ENCODE results near the gene MDM4.
"Not testable (repeated sequence)": the region's sequence is repeated elsewhere in the genome, so short reads cannot be mapped to it uniquely, and the experiment has no call there.

MDM4 gene

DNA sequence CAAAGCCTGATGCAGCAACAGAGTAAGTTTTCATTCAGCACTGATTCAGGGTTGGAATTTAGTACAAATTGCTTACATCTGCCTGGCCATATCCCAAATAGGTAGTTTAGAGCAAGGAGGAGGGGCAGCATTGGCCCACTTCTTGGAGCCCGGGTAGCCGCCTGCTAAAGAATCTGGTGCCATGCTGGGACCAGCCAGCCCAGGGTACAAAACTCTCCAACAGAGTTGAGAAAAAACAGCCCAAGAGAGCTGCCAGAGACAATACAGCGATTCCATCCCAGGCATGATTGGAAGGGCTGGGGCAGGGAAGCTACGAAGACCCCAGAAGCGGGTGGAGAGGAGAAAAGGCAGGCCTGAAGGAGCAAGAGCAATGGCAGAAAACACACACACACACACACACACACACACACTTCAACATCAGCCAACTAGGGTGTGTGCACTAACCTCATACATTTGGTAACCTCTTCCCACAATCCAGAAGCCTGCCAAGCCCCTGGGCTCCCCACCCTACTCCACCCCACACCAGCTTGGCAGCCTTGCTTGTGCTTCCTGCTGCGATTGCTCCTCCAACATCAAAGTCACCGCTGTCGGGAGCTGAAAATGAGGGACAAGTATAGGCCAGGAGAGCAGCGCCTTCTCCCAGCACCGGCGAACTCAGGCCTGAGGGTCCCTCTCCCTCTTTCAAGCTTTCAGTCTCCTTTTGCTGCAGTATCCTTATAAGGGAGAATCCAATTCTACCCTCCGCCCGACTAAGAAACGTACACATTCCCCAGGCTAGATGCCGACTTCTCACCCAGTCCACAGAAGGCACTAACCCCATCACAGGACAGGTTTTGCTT, 22.8 kb upstream of the MDM4 start:
- DNase-seq: no peak

DNA sequence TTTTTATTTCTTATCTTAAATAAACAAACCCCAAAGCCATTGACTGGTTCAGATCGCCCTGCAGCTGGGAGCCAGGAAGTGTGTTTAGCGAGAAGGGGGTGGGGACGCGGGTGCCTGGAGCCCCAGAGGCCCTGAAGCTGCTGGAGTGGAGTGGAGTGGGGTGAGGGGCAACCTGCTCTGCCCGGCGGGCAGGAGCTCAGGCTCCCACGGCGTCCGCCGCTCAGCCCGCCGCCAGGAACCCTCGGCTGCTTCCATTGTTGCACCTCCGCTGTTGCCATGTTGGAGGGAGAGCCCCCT, 22.3 kb upstream of the MDM4 start:
- DNase-seq: no peak

DNA sequence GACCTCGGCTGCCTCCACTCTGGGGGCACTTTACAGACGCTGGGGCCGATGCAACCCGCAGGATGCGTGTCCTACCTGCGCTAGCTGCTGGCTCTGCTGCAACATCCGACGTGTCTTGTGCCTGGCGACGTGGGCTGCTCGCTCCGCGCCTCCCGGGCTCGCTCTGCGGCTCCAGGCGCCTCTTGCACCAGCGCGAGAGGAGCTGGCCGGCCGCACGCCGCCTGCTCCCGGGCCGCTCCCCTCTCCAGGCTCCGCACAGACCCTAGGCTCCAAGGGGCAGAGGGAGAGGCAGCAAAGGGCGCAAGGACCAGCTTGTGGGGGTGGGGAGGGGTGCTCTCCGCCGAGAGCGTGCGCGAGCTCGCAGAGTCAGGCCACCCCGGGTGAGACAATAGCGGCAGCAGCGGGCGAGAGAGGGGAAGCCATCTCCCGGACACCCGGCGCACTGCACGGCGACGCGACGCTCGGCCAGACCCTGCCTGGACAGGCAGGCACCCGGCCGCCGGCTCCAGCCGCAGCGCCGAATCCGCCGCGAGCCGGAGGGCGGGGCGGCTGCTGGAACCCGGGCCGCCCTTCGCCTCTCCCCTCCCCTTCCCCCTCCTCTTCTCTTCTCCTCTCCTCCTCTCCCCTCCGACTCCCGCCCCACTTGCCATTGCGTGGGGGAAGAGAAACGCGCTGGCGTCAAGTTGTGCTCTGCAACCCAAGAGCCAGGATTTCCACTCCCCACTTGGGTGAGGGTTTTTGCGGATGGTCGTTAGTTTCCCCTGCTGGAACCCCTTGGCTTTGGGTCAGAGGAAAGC, 21.7 kb upstream of the MDM4 start, which contains the start of gene PIK3C2B:
TSS of gene PIK3C2B (minus strand) at position 525 of the 797 bp plus-strand sequence. CDS start 25,003 bp downstream, outside the sequence.
- DNase-seq: peak; percentile 7

DNA sequence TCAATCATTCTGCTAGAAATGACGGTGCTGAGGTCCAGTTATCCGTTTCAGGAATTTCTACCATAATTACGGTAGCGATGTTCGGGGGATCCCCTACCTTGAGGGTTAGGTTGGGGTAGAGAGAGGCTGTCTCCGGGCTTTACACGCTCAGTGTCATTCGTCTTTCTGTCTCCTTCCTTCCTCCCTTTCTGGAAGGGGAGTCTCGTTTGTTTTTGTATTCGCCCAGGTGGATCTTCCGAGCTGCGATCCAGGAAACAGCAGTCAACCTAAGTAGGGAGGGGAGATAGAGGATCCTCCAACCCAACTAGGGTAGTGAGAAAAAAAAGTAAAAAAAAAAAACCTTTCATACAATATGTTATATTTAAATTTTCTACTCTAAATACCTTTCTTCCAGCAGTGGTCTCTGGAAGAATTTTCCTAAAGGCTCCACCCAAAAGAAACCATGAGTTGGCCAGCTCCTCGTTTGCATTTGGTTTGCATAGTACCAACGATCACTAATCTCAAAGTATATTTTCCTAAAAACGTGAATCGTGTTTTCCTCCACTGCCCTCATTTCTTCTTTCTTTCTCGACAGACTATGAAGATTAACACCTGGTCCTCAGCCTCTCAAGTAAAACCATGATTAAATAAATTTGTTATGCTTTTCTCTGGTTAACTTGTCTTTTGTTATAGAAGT, 21.0 kb upstream of the MDM4 start:
- DNase-seq: no peak

DNA sequence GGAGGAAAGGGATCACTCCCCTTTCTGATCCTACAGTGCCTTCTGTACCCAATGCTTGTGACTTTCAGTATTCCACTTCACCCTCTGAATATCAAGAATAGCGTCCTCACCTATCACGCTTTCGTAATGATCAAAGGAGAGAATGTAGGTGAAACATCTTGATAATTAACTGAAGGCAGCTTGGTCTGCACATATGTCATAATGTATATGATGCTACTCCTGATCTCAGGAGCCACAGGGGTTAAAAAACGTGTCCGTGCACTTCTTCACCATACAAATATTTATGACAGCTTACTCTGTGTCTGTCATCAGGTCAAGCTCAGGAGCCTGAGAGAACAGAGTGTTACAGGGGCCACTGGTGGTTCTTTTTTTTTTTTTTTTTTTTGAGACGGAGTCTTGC, 20.4 kb upstream of the MDM4 start:
- DNase-seq: no peak

DNA sequence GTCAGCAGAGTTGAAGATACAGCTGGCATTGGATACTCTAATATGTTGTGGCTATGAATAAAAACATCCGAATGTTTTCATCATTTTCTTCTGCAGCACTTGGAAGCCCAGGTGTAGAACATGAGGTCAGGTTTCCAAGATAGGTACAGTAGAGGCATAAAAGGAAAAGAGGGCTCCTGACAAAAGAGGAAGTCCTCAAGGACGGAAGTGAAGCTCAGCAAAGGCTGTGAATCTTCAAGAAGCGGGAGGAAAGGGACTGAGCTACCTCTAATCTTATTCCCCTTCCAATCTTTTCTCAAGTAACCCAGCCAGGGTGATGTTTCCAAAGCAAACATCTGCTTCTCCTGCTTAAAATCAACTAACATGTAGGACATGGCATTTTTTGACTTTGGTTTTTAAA, 17.2 kb upstream of the MDM4 start:
- no peak for DNase-seq

DNA sequence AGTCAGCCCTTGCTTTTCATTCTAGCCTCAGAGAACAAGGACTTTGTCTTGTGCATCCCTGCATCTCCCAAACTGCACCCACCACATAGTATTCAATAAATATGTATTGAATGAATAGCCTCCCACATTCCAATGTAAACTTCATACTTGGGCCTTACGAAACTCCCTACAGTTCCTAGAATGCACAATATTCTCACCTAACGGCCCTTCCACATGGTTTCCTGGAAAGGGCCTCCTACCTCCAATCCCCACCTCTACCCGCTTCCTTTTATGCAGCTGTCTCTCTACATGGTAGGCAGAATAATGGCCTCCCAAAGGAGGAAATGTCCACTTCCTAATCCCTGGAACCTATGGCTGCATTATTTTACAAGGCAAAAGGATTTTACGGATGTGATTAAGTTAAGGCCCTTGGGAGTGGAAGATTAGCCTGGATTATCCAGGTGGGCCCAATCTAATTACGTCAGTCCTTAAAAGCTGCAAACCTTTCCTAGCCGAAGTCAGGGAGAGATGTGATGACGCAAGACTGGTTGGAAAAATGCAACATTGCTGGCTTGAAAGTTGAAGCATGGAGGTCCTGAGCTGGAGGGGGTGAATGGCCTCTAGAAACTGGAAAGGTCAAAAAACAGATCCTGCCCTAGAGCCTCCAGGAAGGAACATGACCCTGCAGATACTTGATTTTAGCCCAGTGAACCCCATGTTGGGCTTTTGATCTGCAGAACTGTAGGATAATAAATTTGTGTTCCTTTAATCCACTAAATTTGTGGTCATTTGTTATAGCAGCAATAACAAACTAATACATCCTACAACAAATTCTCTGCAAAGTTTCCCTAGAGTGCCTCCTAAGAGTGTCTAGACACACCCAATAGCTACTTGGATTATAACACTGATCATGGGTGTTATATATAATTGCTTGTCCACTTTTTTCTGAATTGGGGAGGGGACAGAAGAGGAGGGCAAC, 16.4 kb upstream of the MDM4 start:
- peak; percentile 57 for DNase-seq

DNA sequence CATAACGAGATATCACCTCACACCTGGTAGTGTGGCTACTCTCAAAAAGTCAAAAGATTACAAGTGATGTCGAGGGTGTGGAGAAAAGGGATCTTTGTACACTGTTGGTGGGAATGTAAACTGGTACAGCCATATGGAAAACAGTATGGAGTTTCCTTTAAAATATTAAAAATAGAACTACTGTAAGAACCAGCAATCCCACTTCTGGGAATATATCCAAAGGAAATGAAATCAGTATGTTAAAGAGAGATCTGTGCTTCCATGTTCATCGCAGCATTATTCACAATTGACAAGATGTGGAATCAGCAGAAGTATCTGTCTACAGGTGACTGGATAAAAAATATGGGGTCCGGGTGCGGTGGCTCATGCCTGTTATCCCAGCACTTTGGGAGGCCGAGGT, 14.0 kb upstream of the MDM4 start:
- no peak for DNase-seq

DNA sequence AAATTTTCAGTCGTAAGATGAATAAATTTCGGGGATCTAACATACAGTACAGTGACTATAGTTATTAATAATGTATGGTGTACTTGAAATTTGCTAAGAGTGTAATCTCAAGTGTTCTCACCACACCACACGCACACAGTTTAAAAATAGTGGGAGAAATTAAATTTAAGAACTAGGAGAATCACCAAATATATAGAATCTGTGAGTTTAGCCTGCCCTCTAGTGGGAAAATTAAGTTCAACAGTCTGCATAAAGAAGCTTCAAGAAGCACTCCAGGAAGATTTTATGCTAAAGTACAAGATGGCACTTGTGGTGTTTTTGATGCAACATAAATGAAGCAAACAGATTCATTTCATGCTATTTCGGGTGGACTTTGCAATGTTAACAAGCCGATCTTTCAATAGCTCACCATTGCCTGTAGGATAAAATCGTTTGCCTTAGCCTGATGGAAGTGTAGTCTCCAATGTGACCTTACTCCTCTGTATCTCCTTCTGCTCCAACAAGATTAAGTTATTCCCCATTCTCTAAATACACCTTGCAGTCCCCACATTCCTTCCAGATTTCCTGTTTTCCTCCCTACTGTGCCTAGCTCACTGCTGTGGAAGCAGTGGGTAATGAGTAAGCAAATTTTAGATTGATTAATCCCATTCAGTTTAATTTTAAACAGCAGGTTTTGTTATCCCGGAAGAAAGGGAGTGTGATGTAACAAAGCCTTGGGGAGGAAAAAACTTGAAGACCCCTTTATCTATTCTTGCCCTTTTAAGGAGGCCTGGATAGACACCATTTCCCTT, 12.9 kb upstream of the MDM4 start:
- peak; percentile 56 for DNase-seq

DNA sequence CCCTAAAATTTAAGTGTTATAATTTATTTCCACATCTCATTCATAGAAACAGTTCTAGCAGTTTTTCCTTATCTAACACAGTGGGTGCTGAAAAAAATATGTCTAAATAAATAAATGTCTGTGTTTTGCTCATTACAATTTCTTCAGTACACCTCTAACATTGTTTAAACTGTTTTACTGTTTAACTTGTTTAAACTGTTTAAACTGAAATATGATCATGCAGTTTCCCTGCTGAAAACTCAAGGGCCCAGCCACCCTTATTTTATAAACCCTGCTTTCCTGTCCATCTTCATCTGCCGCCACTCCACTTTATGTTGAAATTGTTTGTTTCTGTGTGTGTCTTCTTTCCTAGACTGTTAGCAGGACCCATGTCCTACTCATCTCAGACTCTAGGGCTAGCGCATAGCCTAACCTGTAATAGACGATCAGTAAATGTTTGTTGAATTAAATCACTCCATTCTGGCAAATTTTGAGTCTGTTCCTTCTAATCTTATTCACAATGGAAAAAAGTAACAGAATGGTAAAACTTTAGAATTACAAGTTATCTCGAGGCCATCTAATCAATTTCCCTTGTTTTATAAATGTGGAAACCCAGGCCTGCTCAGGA, 12.2 kb upstream of the MDM4 start:
- no peak for DNase-seq

DNA sequence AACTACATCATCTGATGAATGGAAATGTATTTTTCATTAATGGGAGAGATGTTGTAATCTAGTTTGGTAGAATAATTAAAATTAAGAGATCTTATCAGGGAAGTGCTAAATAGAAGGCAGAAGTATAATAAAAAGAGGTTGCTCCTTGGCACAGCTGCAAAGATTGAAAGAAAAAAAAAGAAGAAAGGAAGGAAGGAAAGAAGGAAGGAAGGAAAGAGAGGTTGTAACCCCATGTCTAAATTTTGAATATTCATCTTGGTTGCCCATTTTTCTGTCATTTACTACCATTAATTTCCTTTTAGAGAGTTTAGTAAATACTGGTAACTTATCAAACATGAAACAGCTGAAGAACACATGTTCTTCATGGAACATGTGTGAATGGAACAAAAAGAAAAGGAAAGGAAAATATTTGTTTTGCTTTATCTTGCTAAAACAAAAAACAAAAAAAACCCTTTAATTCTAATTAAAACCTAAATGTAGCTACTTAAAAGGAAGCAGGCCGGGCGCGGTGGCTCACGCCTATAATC, 10.5 kb upstream of the MDM4 start:
- DNase-seq: no peak

DNA sequence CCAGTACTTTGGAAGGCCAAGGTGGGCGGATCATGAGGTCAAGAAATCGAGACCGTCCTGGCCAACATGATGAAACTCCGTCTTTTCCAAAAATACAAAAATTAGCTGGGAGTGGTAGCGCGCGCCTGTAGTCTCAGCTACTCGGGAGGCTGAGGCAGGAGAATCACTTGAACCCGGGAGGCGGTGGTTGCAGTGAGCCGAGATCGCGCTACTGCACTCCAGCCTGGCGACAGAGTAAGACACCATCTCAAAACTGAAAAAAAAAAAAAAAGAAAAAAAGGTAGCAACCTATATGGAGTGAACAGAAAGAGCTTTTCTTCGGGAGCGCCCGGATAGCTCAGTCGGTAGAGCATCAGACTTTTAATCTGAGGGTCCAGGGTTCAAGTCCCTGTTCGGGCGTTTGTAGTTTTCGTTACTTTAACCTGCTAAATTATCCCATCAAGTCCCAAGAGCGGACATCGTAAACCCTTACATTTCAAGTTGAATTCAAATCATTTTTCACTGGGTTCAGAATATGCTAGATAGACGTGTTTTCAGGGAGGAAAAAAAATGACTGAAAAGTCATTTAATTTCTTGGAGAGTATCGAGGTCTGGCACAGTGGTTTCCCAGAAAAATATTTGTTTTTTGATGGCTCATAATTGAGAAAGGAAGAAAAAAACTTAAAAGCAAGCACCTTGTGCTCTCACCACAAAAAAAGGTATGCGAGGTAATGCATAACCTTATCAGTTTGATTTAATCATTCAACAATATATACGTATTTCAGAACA, 9.8 kb upstream of the MDM4 start:
- peak; percentile 67 for DNase-seq

DNA sequence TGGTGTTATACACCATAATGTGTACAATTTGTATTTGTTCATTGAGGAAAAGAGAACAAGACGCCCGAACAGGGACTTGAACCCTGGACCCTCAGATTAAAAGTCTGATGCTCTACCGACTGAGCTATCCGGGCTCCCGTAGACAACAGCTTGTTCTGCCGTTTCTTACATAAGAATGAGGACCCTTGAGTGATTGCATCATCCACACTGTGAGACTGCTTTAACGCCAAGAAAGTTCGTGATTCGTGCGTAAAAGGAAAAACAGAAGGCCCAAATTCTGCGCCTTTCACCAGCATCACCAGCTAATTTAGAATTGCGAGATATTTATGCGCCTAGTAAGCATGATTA, 9.3 kb upstream of the MDM4 start:
- DNase-seq: peak; percentile 51

DNA sequence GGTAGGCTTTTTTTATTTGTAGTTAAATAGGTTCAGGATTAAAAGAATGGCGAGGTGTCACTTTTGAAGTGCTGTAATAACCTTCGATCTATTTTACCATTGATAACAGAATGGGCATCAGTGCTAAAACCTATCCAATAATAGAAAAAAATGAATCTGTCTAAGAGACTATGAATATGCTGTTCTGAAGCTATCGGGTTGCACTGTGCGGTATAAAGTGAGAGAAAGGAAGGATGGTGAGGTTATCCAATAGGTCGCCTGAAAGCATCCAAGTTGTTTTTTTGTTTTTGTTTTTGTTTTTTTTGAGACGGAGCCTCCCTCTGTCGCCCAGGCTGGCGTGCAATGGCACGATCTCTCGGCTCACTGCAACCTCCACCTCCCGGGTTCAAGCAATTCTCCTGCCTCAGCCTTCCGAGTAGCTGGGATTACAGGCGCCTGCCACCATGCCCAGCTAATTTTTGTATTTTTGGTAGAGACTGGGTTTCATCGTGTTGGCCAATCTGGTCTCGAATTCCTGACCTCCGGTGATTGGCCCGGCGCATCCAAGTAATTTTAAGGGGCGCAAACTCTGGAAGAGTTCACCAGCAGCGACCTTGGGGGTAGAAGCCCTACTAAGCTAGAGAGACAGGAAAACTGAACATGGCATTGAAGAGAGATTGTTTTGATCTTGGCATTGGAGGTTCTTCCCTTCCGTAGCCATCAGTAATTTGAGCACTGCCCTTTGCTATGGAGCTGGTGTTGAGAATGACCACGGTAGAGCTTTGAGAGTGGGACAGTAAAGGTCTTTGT, 8.7 kb upstream of the MDM4 start:
- DNase-seq: peak; percentile 14

DNA sequence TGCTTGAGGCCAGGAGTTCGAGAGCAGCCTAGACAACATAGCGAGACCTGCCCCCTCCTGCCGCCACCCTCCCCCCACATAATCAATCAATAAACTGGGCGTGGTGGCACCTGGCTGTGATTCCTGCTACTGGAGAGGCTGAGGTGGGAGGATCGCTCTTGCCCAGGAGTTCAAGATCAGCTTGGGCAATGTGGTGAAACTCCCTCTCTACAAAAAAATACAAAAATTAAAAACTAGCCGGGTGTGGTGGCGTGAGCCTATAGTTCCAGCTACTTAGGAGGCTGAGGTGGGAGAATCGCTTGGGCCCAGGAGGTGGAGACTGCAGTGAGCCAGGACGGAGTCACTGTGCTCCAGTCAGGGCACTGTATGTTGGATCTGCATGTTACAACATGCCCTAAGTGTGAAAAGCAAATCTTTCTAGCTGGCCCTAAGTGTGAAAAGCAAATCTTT, 7.0 kb upstream of the MDM4 start:
- no peak for DNase-seq

DNA sequence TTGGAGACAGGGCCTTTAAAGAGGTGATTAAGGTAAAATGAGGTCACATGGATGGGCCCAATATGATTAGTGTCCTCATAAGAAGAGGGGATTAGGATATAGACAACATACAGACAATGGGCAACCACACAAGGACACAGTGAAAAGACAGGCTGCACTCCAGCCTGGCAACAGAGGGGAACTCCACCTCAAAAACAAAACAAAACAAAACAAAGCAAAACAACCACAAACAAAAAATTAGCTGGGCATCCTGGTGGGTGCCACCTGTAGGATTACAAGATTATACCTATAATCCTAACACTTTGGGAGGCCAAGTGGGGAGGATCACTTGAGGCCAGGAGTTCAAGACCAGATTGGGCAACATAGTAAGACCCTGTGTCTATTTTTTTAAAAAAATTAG, 4.8 kb upstream of the MDM4 start:
- no peak for DNase-seq

DNA sequence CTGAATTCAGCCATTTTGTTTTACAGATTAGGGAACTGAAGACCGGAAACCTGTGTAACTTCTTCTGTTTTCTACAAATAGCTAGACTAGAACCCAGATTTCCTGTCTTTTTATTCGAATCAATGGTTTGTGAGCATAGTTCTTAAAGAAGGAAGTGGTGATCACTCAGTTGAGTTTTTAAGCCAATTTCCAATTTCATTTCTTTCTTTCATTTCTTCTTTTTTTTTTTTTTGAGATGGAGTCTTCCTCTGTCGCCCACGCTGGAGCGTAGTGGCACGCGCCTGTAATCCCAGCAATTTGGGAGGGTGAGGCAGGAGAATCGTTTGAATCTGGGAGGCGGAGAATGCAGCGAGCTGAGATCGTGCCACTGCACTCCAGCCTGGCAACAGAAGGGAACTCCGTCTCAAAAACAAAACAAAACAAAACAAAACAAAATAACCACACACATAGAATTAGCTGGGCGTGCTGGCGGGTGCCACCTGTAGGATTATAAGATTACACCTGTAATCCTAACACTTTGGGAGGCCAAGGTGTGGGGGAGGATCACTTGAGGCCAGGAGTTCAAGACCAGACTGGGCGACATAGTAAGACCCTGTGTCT, 3.0 kb upstream of the MDM4 start:
- no peak for DNase-seq

DNA sequence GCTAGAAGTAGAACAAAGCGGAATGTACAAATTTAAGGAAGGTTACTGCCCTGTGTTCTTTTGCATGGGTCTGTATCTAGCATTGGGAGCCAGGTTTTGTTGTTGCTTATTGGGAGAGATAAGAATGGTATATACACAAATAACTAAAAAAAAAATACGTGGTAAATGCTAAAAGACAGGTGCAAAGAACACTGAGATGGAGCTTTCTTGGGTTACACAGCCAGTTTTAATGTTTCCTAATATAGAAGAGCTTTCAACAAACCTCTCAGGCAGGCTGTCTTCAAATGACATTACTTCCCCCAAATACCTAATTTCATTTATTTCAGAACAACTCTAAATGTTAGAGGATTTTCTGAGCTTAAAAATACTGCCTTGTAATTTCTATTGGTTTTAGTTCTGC, 1.4 kb upstream of the MDM4 start:
- DNase-seq: no peak

DNA sequence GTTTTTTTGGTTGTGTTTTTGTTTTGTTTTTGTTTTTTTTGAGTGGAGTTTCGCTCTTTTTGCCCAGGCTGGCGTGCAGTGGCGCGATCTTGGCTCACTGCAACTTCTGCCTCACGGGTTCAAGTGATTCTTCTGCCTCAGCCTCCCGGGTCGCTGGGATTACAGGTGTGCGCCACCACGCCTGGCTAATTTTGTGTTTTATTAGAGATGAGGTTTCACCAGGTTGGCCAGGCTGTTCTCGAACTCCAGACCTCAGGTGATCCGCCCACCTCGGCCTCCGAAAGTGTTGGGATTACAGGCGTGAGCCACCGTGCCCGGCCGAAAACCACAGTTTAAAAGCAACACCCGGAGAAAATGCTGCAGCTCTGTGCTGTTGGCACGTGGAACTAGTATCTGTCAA, 1.2 kb downstream of the MDM4 start:
- DNase-seq: not testable (repeated sequence)
